SHP77 (cell line): ENCODE measurements around the gene KIR3DL3.
"Not testable (repeated sequence)": the region's sequence is repeated elsewhere in the genome, so short reads cannot be mapped to it uniquely, and the experiment has no call there.

Experiments
- DNase-seq, 2 experiments: peaks; one replicate each; lab custom pipeline; 2025; lab: John Stamatoyannopoulos, UW

Gene KIR3DL3

GRCh38 chr19:54731191-54731590 is 6.9 kb downstream of the KIR3DL3 start:
- no peak for DNase-seq

GRCh38 chr19:54738306-54738705 is 14.1 kb downstream of the KIR3DL3 start, which contains the start of gene KIR2DL3:
Gene KIR2DL3, plus strand, starts transcription at chr19:54738513. Its CDS starts 33 bp downstream, at chr19:54738546.
- not testable (repeated sequence) for DNase-seq

DNA sequence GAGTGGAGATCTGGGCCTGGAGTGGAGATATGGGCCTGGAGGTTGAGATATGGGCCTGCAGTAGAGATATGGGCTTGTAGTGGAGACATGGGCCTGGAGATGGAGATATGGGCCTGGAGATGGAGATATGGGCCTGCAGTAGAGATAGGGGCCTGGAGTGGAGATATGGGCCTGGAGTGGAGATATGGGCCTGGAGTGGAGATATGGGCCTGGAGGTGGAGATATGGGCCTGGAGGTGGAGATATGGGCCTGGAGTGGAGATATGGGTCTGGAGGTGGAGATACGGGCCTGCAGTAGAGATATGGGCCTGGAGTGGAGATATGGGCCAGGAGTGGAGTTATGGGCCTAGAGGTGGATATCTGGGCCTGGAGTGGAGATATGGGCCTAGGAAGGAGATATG is 14.5 kb downstream of the KIR3DL3 start:
- DNase-seq, result no peak

DNA sequence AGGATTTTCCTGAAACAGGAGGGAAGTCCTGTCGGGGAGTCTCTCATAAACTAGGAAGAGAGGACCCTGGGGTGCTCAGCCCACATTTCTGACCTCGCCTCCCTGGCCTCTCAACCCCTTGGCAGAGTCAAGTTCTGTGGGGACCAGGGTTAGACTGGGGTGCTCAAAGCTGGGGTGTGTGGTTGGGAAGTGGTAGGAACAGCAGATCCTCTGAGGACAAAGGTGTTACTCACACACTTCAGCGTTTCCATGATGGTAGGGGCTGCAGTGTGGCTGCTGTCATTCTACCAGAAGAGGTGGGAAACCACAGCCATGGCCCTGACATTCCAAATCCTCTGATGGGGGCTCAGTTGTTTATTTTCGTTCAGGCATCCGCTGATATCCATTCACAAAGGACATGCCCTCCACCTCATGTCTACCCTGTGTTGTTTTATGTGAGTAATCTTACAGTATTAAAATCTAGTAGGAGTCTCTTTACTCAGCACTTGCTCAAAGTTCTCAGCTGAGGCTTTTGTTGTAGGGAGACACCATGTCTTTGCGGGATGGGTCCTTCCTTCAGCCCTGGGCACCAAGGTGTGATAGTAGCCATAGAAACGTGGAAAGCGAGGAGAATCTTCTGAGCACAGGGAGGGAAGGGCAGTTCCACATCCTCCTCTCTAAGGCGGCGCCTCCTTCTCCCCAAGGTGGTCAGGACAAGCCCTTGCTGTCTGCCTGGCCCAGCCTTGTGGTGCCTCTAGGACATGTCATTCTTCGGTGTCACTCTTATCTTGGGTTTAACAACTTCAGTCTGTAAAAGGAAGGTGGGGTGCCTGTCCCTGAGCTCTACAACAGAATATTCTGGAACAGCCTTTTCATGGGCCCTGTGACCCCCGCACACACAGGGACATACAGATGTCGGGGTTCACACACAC is 15.6 kb downstream of the KIR3DL3 start:
- no peak for DNase-seq

DNA sequence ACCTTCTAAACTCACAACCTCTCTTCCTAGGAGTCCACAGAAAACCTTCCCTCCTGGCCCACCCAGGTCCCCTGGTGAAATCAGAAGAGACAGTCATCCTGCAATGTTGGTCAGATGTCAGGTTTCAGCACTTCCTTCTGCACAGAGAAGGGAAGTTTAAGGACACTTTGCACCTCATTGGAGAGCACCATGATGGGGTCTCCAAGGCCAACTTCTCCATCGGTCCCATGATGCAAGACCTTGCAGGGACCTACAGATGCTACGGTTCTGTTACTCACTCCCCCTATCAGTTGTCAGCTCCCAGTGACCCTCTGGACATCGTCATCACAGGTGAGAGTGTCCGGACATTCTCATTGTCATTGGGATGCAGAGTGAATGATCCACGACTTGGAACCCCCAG is 17.7 kb downstream of the KIR3DL3 start:
- not testable (repeated sequence) for DNase-seq

- not testable (repeated sequence) for DNase-seq
These were observed 19.8 kb downstream of the KIR3DL3 start for GRCh38 chr19:54744080-54744479.

GRCh38 chr19:54747614-54748322 is 23.5 kb downstream of the KIR3DL3 start:
- DNase-seq, result not testable (repeated sequence)

GRCh38 chr19:54750276-54750675 is 26.0 kb downstream of the KIR3DL3 start:
- not testable (repeated sequence) for DNase-seq

DNA sequence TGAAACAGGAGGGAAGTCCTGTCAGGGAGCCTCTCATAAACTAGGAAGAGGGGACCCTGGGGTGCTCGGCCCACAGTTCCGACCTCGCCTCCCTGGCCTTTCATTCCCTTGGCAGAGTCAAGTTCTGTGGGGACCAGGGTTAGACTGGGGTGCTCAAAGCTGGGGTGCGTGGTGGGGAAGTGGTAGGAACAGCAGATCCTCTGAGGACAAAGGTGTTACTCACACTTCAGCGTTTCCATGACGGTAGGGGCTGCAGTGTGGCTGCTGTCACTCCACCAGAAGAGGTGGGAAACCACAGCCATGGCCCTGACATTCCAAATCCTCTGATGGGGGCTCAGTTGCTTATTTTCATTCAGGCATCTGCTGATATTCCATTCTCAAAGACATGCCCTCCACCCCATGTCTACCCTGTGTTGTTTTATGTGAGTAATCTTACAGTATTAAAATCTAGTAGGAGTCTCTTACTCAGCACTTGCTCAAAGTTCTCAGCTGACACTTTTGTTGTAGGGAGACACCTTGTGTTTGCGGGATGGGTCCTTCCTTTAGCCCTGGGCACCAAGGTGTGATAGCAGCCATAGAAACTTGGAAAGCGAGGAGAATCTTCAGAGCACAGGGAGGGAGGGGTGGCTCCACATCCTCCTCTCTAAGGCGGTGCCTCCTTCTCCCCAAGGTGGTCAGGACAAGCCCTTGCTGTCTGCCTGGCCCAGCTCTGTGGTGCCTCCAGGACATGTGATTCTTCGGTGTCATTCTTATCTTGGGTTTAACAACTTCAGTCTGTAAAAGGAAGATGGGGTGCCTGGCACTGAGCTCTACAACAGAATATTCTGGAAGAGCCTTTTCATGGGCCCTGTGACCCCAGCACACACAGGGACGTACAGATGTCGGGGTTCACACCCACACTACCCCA is 32.2 kb downstream of the KIR3DL3 start:
- not testable (repeated sequence) for DNase-seq

DNA sequence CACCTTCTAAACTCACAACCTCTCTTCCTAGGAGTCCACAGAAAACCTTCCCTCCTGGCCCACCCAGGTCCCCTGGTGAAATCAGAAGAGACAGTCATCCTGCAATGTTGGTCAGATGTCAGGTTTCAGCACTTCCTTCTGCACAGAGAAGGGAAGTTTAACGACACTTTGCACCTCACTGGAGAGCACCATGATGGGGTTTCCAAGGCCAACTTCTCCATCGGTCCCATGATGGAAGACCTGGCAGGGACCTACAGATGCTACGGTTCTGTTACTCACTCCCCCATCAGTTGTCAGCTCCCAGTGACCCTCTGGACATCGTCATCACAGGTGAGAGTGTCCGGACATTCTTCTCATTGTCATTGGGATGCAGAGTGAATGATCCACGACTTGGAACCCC is 34.3 kb downstream of the KIR3DL3 start:
- not testable (repeated sequence) for DNase-seq

GRCh38 chr19:54764219-54764618 is 40.0 kb downstream of the KIR3DL3 start:
- not testable (repeated sequence) for DNase-seq

- not testable (repeated sequence) for DNase-seq
These were observed 42.2 kb downstream of the KIR3DL3 start for GRCh38 chr19:54766464-54766863.

DNA sequence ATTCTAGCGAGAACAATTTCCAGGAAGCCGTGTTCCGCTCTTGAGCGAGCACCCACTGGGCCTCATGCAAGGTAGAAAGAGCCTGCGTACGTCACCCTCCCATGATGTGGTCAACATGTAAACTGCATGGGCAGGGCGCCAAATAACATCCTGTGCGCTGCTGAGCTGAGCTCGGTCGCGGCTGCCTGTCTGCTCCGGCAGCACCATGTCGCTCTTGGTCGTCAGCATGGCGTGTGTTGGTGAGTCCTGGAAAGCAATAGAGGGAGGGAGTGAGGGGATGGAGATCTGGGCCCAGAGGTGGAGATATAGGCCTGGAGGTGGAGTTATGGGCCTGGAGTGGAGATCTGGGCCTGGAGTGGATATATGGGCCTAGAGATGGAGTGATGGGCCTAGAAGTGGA is 45.4 kb downstream of the KIR3DL3 start, which contains the start of gene KIR2DL1:
TSS of gene KIR2DL1 (plus strand) at position 148 of the 400 bp plus-strand sequence. CDS start at position 206, 58 bp downstream.
- not testable (repeated sequence) for DNase-seq

DNA sequence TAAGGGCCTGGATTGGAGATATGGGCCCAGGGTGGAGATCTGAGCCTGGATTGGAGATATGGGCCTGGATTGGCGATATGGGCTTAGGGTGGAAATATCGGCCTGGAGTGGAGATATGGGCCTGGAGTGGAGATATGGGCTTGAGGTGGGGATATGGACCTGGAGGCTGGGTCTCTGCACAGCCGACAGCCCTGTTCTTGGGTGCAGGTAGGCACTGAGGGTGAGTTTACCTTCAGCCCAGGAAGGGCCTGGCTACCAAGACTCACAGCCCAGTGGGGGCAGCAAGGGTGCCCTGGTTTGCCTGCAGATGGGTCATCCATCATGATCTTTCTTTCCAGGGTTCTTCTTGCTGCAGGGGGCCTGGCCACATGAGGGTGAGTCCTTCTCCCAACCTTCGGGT is 46.3 kb downstream of the KIR3DL3 start:
- DNase-seq, result not testable (repeated sequence)

DNA sequence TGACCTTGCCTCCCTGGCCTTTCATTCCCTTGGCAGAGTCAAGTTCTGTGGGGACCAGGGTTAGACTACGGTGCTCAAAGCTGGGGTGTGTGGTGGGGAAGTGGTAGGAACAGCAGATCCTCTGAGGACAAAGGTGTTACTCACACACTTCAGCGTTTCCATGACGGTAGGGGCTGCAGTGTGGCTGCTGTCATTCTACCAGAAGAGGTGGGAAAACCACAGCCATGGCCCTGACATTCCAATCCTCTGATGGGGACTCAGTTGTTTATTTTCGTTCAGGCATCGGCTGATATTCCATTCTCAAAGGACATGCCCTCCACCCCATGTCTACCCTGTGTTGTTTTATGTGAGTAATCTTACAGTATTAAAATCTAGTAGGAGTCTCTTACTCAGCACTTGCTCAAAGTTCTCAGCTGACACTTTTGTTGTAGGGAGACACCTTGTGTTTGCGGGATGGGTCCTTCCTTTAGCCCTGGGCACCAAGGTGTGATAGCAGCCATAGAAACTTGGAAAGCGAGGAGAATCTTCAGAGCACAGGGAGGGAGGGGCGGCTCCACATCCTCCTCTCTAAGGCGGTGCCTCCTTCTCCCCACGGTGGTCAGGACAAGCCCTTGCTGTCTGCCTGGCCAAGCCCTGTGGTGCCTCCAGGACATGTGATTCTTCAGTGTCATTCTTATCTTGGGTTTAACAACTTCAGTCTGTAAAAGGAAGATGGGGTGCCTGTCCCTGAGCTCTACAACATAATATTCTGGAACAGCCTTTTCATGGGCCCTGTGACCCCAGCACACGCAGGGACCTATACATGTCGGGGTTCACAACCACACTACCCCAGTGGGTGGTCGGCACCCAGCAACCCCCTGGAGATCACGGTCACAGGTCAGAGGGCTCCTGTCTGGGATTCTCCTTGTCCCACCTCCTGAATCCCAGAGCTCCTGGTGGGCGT is 47.0 kb downstream of the KIR3DL3 start:
- not testable (repeated sequence) for DNase-seq

DNA sequence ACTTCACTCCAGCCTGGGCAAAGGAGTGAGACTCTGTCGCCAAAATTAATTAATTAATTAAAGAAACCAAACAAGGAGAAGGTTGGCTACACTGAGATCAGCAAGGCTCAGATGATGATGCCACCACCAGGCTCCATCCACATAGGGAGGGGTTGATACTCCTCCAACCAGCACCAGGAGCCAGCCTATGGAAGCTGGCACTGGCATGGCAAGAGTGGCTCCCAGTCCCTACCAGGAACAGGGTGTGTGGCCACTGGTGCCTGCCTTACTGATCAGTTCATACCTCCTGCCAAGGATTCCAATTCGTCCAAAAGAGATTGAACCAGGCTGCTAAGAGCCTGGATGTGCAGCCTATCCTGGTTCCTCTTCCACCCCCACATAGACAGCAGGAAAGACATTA is 48.4 kb downstream of the KIR3DL3 start:
- DNase-seq, result not testable (repeated sequence)

GRCh38 chr19:54775095-54775815 is 51.0 kb downstream of the KIR3DL3 start:
- not testable (repeated sequence) for DNase-seq

DNA sequence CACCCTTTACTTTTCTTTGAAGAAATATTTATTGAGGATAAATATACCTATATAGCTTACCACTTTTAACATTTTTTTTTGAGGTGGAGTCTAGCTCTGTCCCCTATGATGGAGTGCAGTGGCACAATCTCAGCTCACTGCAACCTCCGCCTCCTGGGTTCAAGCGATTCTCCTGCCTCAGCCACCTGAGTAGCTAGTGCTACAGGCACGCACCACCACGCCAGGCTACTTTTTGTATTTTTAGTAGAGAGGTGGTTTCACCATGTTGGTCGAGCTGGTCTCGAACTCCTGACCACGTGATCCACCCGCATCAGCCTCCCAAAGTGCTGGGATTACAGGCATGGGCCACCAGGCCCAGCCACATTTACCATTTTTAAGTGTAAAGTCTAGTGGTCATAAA is 51.6 kb downstream of the KIR3DL3 start:
- not testable (repeated sequence) for DNase-seq

DNA sequence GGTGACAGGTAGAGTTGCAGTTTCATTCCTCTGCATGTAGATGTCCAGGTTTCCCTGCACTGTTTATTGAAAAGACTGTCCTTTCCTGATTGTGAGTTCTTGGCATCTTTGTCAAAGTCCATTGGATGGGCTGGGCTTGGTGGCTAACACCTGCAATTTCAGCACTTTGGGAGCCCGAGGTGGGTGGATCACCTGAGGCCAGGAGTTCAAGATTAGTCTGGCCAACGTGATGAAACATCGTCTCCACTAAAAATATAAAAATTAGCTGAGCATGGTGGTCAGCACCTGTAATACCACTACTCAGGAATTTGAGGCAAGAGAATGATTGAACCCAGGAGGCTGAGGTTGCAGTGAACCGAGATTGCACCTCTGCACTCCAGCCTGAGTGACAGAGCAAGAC is 53.6 kb downstream of the KIR3DL3 start:
- not testable (repeated sequence) for DNase-seq

GRCh38 chr19:54778896-54779295 is 54.7 kb downstream of the KIR3DL3 start:
- not testable (repeated sequence) for DNase-seq
